ENCODE data around the gene PUM2.

DNA sequence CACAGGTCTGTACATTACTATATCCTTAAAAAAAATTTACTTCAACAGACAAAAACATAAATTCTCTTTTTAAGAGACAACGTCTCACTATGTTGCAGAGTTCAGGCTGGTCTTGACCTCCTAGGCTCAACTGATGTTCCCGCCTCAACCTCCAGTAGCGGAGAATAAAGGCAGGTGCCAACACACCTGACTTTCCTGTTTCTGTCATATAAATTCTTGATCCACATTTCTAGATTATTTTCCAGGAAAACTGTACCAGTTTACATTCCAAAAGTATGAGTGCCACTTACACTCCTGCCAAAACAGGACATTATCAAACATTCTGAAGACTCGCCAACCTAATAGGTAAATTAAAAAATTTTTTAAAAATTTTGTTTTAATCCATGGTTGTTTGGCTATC, 48.6 kb downstream of the PUM2 start:
- TF ChIP-seq NFIC (IDR thresholded peaks at IDR 0.05; ENCODE audit: low read length) (no peak), GLI4 (CRISPR knock-in tag; IDR thresholded peaks at IDR 0.05; ENCODE audit: borderline replicate concordance) (no peak)
